AG04449 (cell line): ENCODE data around the gene SCLT1.
A peak's percentile ranks its signal among the peaks of the same experiment; 100 is the strongest.
"Not testable (repeated sequence)": the region's sequence is repeated elsewhere in the genome, so short reads cannot be mapped to it uniquely, and the experiment has no call there.

Experiments used
- CTCF ChIA-PET: fragments of 350-600 bp; formaldehyde crosslinking; extraction: SDS; loops from one replicate; lab custom pipeline; 2021; ENCODE audit warnings: antibody characterized with exemption; lab: Yijun Ruan, JAX
- POLR2A ChIA-PET: fragments of 400-600, 350-600 bp; formaldehyde crosslinking; extraction: SDS; loops from one replicate; lab custom pipeline; 2020; ENCODE audit warnings: antibody characterized with exemption, inconsistent platforms; lab: Yijun Ruan, JAX
- DNase-seq: peaks from one replicate; pipeline ENCODE4 v3.0.0-alpha.2; 2010; ENCODE audit warnings: low read depth, low spot score
- H3K4me3 ChIP-seq: 2 replicates; pipeline ENCODE4 v1.5.1; 2011; ENCODE audit warnings: low read depth, mild to moderate bottlenecking, control low read depth, low read length
- CTCF ChIP-seq: IDR thresholded peaks from one replicate; pipeline ENCODE4 v1.5.1; 2011; ENCODE audit warnings: mild to moderate bottlenecking, moderate library complexity, low read length, control low read depth, inconsistent platforms; ENCODE audit not compliant: insufficient read depth; ENCODE audit errors: missing control alignments

SCLT1 gene

DNA sequence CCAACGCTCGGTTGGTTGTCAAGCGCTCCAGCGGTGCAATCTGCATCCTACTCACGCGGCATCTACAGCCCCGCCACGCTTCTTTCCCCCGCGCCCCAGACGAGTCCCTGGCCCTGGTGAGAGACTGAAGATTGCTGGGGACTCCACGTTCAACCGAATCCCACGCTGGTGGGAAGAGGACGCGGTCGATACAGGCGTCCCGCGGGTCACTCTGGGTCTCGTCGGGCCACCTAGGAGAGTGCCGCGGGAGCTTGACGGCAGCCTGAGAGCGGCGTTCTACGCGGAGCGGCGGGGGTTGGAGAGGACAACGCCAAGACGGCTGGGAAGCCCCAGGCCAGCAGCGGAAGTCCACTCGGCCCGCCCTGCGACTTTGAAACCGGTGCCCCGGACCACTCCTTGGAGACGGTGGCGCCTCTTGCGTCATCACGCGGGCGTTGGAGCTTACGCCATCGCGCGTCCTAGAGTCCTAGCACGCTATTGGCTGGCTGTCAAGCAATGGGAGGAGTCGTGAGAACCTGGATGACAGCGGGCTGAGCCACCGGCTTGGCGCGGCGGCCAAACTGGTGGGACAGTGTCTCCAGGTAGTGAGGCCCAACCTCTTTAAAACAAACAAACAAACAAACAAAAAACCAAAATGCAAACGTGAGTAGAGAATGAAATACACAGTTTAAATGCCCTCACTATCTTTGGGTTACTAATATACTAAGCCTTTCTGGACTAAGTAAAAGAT, at the start of gene SCLT1:
Gene SCLT1 (minus strand): TSS at position 349 of the 730 bp plus-strand sequence. CDS start 436 bp downstream, outside the sequence.
- CTCF ChIA-PET: interaction anchor here (1.0 to 1.1 kb wide), 2 partner anchors 230 to 639 kb away, joined by 3 to 5 read pairs; no protein-coding TSS in a partner anchor
- peak; percentile 84 for DNase-seq
- POLR2A ChIA-PET: interaction anchor here (0.5 to 0.7 kb wide), 3 partner anchors 19 to 168 kb away, joined by 3 to 5 read pairs (median 4); no protein-coding TSS in a partner anchor
- TF ChIP-seq CTCF: no peak
- peak within 1 kb of the TSS; percentile 93 for H3K4me3 ChIP-seq

- CTCF ChIA-PET: no interaction called here
- TF ChIP-seq CTCF: no peak
- POLR2A ChIA-PET: no interaction called here
- DNase-seq: no peak
- no peak overlapping the region for H3K4me3 ChIP-seq
These were observed 47.2 kb upstream of the SCLT1 start for GRCh38 chr4:129140521-129140920.

GRCh38 chr4:129138810-129139496, 45.6 kb upstream of the SCLT1 start:
- TF ChIP-seq CTCF: no peak
- no peak overlapping the region for H3K4me3 ChIP-seq
- POLR2A ChIA-PET: no interaction called here
- no peak for DNase-seq
- CTCF ChIA-PET: no interaction called here

- ChIA-PET CTCF (no interaction called here), POLR2A (no interaction called here)
- no peak for DNase-seq
- H3K4me3 ChIP-seq: no peak overlapping the region
- TF ChIP-seq CTCF: no peak
These were observed 43.1 kb upstream of the SCLT1 start for GRCh38 chr4:129136433-129136832.

GRCh38 chr4:129131343-129131742, 38.0 kb upstream of the SCLT1 start:
- DNase-seq: no peak
- ChIA-PET POLR2A (no interaction called here), CTCF (no interaction called here)
- H3K4me3 ChIP-seq: no peak overlapping the region
- no peak for TF ChIP-seq CTCF

DNA sequence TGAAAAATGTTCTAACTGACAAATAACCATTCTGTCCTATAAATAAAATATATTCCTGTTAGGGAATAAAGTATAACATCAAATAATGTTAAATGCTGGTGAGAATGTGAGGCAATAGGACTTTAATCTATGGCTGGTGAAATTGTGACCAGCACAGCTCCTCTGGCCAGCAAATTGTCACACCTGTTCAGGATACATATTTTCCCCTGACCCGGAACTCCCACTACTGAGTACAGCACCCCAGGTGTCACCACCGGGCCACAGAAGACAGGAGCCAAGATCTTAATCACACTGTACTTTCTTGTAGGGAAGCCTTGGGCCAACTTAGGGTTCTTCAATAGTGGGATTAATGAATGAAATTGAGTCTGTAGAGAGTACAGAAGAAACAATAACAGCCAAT, 35.8 kb upstream of the SCLT1 start:
- DNase-seq: no peak
- TF ChIP-seq CTCF: no peak
- POLR2A ChIA-PET: no interaction called here
- CTCF ChIA-PET: no interaction called here
- no peak overlapping the region for H3K4me3 ChIP-seq

DNA sequence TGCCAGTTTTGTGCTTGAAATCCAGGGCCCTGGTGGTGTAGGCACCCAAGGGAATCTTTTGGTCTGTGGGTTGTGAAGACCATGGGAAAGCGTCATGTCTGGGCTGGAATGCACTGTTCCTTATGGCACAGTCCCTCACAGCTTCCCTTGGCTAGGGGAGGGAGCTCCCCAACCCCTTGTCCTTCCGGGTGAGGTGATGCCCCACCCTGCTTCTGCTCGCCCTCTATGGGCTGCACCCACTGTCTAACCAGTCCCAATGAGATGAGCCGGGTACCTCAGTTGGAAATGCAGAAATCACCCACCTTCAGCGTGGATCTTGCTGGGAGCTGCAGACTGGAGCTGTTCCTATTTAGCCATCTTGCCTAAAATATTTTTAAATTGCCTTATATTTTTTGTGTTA, 33.3 kb upstream of the SCLT1 start:
- DNase-seq, POLR2A ChIA-PET, CTCF ChIA-PET: not testable (repeated sequence)

More for the DNA sequence above, 33.3 kb upstream of the SCLT1 start:
- H3K4me3 ChIP-seq: not testable (repeated sequence)
